CD14-positive monocyte (primary cell): Measurements from ENCODE around the gene ZNF326. TPM values are rescaled to one million over a fixed set of nuclear protein-coding genes. Genes with fewer than 3 reads are reported as not detected.

Experiments
- DNase-seq, 3 donors: peaks; one replicate each; pipeline ENCODE4 v3.0.0-alpha.2; 2011 to 2022
- H2AFZ ChIP-seq: 2 replicates; pipeline ENCODE4 v1.6.0; 2012; ENCODE audit warnings: mild to moderate bottlenecking, low read depth, low read length, inconsistent platforms; ENCODE audit not compliant: insufficient read depth, poor library complexity, severe bottlenecking
- H3K27ac ChIP-seq, 2 donors: 1 replicate in 1 of 2; 2 replicates in 1 of 2; pipeline ENCODE4 v1.5.1; 2012 to 2013; ENCODE audit warnings: low read length in 2 of 2, control low read depth in 1 of 2, inconsistent platforms in 1 of 2, low read depth in 1 of 2, mild to moderate bottlenecking in 1 of 2
- H3K27me3 ChIP-seq, 2 donors: one replicate each; pipeline versions ENCODE4 v1.6.0 to v1.6.1; 2011 to 2013; ENCODE audit warnings: low read length in 2 of 2; ENCODE audit not compliant: control insufficient read depth in 2 of 2, insufficient read depth in 2 of 2
- H3K36me3 ChIP-seq, 2 donors: replicated peaks in 1 of 2; 1 replicate in 1 of 2; 2 replicates in 1 of 2; pipeline versions ENCODE4 v1.5.1 to v1.6.1; 2012 to 2013; ENCODE audit warnings: low read length in 2 of 2, control low read depth in 1 of 2, inconsistent platforms in 1 of 2, mild to moderate bottlenecking in 1 of 2; ENCODE audit not compliant: insufficient read depth in 2 of 2, control insufficient read depth in 1 of 2
- H3K4me1 ChIP-seq, 2 donors: 1 replicate in 1 of 2; 2 replicates in 1 of 2; pipeline versions ENCODE4 v1.5.1 to v1.6.1; 2012 to 2013; ENCODE audit warnings: low read length in 2 of 2, control low read depth in 1 of 2, inconsistent platforms in 1 of 2, mild to moderate bottlenecking in 1 of 2, moderate library complexity in 1 of 2; ENCODE audit not compliant: insufficient read depth in 2 of 2, control insufficient read depth in 1 of 2
- H3K4me2 ChIP-seq: replicated peaks from 2 replicates; pipeline ENCODE3; 2012; ENCODE audit warnings: low read length, moderate library complexity, mild to moderate bottlenecking; ENCODE audit not compliant: poor library complexity, severe bottlenecking; ENCODE audit errors: extremely low read depth
- H3K4me3 ChIP-seq, 3 experiments: fragments of 200-600 bp in 1 of 3; sonication (generic) in 1 of 3; replicated peaks in 1 of 3; 1 replicate in 2 of 3; 2 replicates in 1 of 3; pipeline ENCODE4 v1.5.1; 2011 to 2013; ENCODE audit warnings: low read length in 3 of 3, mild to moderate bottlenecking in 3 of 3, control low read depth in 2 of 3, low read depth in 2 of 3, inconsistent platforms in 1 of 3, moderate library complexity in 1 of 3
- H3K79me2 ChIP-seq: 2 replicates; pipeline ENCODE4 v1.6.0; 2012; ENCODE audit warnings: mild to moderate bottlenecking, control low read depth, inconsistent platforms, low read length, moderate library complexity; ENCODE audit not compliant: insufficient read depth
- H3K9ac ChIP-seq: 2 replicates; pipeline ENCODE4 v1.6.0; 2017; ENCODE audit warnings: low read length, mild to moderate bottlenecking; ENCODE audit not compliant: insufficient read depth, poor library complexity, severe bottlenecking
- H3K9me3 ChIP-seq, 2 donors: replicated peaks in 1 of 2; 1 replicate in 1 of 2; 2 replicates in 1 of 2; pipeline versions ENCODE4 v1.5.1 to v1.6.1; 2012 to 2013; ENCODE audit warnings: low read length in 2 of 2, control low read depth in 1 of 2; ENCODE audit not compliant: control insufficient read depth in 1 of 2, insufficient read depth in 1 of 2
- H4K20me1 ChIP-seq: 2 replicates; pipeline ENCODE4 v1.6.0; 2012; ENCODE audit warnings: mild to moderate bottlenecking, low read length, control low read depth, moderate library complexity; ENCODE audit not compliant: insufficient read depth
- H3K27ac Mint-ChIP-seq, 7 donors: one replicate each; pipeline ENCODE4 v1.8.0; 2020; ENCODE audit warnings: mild to moderate bottlenecking in 7 of 7, mixed read lengths in 7 of 7, moderate library complexity in 6 of 7, inconsistent platforms in 2 of 7
- H3K27me3 Mint-ChIP-seq, 3 donors: one replicate each; pipeline ENCODE4 v1.8.0; 2021 to 2022; ENCODE audit warnings: low read depth in 3 of 3, mild to moderate bottlenecking in 3 of 3, mixed read lengths in 3 of 3, moderate library complexity in 3 of 3, inconsistent platforms in 1 of 3
- H3K36me3 Mint-ChIP-seq, 2 donors: one replicate each; pipeline ENCODE4 v1.8.0; 2020; ENCODE audit warnings: mixed read lengths in 2 of 2, inconsistent platforms in 1 of 2, mild to moderate bottlenecking in 1 of 2
- H3K4me1 Mint-ChIP-seq: one replicate; pipeline ENCODE4 v1.8.0; 2020; ENCODE audit warnings: mild to moderate bottlenecking, mixed read lengths
- H3K4me3 Mint-ChIP-seq, 2 donors: one replicate each; pipeline ENCODE4 v1.8.0; 2020; ENCODE audit warnings: mild to moderate bottlenecking in 2 of 2, mixed read lengths in 2 of 2, moderate library complexity in 1 of 2
- H3K9me3 Mint-ChIP-seq, 7 donors: one replicate each; pipeline ENCODE4 v1.8.0; 2020 to 2022; ENCODE audit warnings: mixed read lengths in 7 of 7, mild to moderate bottlenecking in 6 of 7, moderate library complexity in 6 of 7, inconsistent platforms in 2 of 7
- WGBS: methylation state at CpG from one replicate; pipeline ENCODE4 v1.1.5; 2013; ENCODE audit warnings: missing lambda C conversion rate; ENCODE audit not compliant: insufficient coverage; 5-methylcytosine and 5-hydroxymethylcytosine counted together
- intact Hi-C, 2 donors: fragments of 100-400 bp; cut with micrococcal nuclease; formaldehyde crosslinking; loops; one replicate each; pipeline versions ENCODE4 v1.15.0 to v1.15.1; 2023
- polyA plus RNA-seq, 3 donors: library from polyadenylated mRNA; depleted of rRNA in 1 of 3; unstranded in 2 of 3; stranded (reverse) in 1 of 3; fragments of 300-500 nt in 2 of 3; fragments of >200 nt in 1 of 3; fragmentation: Illumina TruSeq in 2 of 3; gene quantifications; 1 replicate in 2 of 3; 2 replicates in 1 of 3; pipeline ENCODE4 v1.2.3, GENCODE V29; 2012 to 2021
- TF ChIP-seq, protein P1 (sequence below): fragments of 200-600 bp; IDR thresholded peaks from one replicate; pipeline ENCODE4 v1.8.0; 2022; ENCODE audit warnings: antibody characterized with exemption, mild to moderate bottlenecking

Gene ZNF326
- polyA plus RNA-seq, 3 donors: 3.8 to 5.0 (median 4.5) TPM

DNA sequence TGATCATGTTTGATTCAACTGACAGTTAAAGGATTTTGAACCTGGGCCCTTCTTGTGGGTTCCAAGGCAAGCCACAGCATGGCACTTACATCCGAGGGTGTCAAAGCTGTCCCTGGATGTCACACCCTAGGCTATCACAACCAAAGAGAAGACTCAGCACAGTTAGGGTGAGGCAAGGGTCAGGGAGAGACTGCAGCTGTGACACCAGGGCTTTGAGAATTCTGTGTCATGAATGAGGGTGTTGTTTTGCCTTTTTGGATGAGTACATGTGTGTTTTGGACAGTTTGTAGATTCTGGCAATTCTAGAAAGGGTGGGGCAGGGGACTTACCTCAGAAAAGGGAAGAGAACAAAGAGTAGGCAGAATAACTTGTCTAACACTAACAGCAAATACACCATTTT is 37.8 kb upstream of the ZNF326 start:
- no peaks in the 10 kb centered on the region for H3K27me3 Mint-ChIP-seq
- H4K20me1 ChIP-seq: no peaks in the 10 kb centered on the region
- H3K36me3 Mint-ChIP-seq: peaks cover 0 to 2% of the 10 kb centered on the region in 2 donors
- intact Hi-C loops: no loop called here
- H3K27ac Mint-ChIP-seq: peak overlapping the region in 3 of 7 donors; percentile 5 to 46 (median 30)
- TF ChIP-seq, protein P1, sequence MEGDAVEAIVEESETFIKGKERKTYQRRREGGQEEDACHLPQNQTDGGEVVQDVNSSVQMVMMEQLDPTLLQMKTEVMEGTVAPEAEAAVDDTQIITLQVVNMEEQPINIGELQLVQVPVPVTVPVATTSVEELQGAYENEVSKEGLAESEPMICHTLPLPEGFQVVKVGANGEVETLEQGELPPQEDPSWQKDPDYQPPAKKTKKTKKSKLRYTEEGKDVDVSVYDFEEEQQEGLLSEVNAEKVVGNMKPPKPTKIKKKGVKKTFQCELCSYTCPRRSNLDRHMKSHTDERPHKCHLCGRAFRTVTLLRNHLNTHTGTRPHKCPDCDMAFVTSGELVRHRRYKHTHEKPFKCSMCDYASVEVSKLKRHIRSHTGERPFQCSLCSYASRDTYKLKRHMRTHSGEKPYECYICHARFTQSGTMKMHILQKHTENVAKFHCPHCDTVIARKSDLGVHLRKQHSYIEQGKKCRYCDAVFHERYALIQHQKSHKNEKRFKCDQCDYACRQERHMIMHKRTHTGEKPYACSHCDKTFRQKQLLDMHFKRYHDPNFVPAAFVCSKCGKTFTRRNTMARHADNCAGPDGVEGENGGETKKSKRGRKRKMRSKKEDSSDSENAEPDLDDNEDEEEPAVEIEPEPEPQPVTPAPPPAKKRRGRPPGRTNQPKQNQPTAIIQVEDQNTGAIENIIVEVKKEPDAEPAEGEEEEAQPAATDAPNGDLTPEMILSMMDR: no peak
- no peak overlapping the region for H2AFZ ChIP-seq
- 33% methylated on average over 1 of the region's 1 CpG for WGBS
- no peaks in the 10 kb centered on the region for H3K79me2 ChIP-seq
- H3K9me3 Mint-ChIP-seq: peaks cover 0 to 6% (median 4%) of the 10 kb centered on the region in 7 donors
- H3K36me3 ChIP-seq: no peaks in the 10 kb centered on the region
- no peak overlapping the region for H3K4me2 ChIP-seq
- DNase-seq: peak in 1 of 3 donors; percentile 15
- H3K27me3 ChIP-seq: no peaks in the 10 kb centered on the region
- H3K9ac ChIP-seq: no peak overlapping the region
- no peak overlapping the region for H3K4me3 Mint-ChIP-seq
- H3K4me1 Mint-ChIP-seq: peaks cover 22% of the 10 kb centered on the region
- H3K4me3 ChIP-seq: no peak overlapping the region
- no peaks in the 10 kb centered on the region for H3K9me3 ChIP-seq
- H3K4me1 ChIP-seq: peaks cover 7 to 13% of the 10 kb centered on the region in 2 donors
- H3K27ac ChIP-seq: no peak overlapping the region

DNA sequence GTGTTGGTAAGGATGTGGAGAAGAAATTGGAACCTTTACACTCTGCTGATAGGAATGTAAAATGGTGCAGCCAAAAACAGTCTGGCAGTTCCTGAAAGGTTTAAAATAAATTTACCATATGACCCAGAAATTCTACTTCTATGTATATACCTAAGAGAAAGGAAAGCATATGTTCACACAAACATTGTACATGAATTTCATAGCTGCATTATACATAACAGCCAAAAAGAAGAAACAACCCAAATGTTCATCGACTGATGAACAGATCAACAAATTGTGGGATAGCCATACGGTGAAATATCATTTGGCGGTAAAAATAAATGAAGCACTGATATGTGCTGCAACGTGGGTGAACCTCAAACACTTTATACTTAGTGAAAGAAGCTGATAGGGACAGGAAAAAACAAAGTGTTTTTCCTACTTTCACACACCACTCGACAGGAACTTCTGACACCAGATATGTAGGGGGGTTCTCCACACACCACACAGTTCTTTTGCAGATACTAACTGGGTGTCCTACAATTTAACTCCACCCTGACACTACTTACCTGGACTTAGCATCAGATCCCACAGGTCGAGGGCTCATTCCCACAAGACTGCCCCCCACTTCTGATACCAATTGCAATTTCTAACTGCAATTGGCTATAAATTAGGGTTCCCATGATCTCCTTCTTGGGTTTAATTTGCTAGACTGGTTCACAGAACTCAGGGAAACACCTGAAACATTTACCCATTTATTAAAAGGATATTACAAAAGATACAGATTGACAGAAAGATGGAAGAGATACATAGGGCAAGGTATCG is 35.9 kb upstream of the ZNF326 start:
- Histone ChIP-seq H4K20me1 (no peaks in the 10 kb centered on the region), H3K4me3 (no peak overlapping the region), H3K36me3 (no peaks in the 10 kb centered on the region), H3K4me1 (peaks cover 3 to 9% of the 10 kb centered on the region in 2 donors), H3K9ac (no peak overlapping the region), H3K9me3 (no peaks in the 10 kb centered on the region), H2AFZ (no peak overlapping the region), H3K27ac (no peak overlapping the region), H3K79me2 (no peaks in the 10 kb centered on the region), H3K27me3 (no peaks in the 10 kb centered on the region), H3K4me2 (no peak overlapping the region)
- H3K27me3 Mint-ChIP-seq: no peaks in the 10 kb centered on the region
- no peak overlapping the region for H3K27ac Mint-ChIP-seq
- H3K4me1 Mint-ChIP-seq: peaks cover 18% of the 10 kb centered on the region
- TF ChIP-seq, protein P1: no peak
- intact Hi-C loops: no loop called here
- H3K4me3 Mint-ChIP-seq: no peak overlapping the region
- H3K36me3 Mint-ChIP-seq: peaks cover 0 to 2% of the 10 kb centered on the region in 2 donors
- peaks cover 0 to 6% (median 4%) of the 10 kb centered on the region in 7 donors for H3K9me3 Mint-ChIP-seq
- 100% methylated on average over 1 of the region's 7 CpGs for WGBS
- DNase-seq: no peak
